LNCaP clone FGC (cell line): ENCODE data around the gene BBS5.
A peak's percentile ranks its signal among the peaks of the same experiment; 100 is the strongest.
"Not testable (repeated sequence)": the region's sequence is repeated elsewhere in the genome, so short reads cannot be mapped to it uniquely, and the experiment has no call there.

Source experiments
- DNase-seq: peaks from one replicate; pipeline ENCODE4 v3.0.0-alpha.2; 2011; ENCODE audit warnings: low read depth
- H3K4me3 ChIP-seq: 2 replicates; pipeline ENCODE4 v1.5.1; 2011; ENCODE audit warnings: mild to moderate bottlenecking, low read depth, low read length, control low read depth
- TF ChIP-seq, protein P1 (sequence below): IDR thresholded peaks from 2 replicates; pipeline ENCODE4 v1.5.1; 2012; ENCODE audit warnings: mild to moderate bottlenecking; ENCODE audit not compliant: control insufficient read depth, insufficient read depth; ENCODE audit errors: extremely low read depth

BBS5 gene

DNA sequence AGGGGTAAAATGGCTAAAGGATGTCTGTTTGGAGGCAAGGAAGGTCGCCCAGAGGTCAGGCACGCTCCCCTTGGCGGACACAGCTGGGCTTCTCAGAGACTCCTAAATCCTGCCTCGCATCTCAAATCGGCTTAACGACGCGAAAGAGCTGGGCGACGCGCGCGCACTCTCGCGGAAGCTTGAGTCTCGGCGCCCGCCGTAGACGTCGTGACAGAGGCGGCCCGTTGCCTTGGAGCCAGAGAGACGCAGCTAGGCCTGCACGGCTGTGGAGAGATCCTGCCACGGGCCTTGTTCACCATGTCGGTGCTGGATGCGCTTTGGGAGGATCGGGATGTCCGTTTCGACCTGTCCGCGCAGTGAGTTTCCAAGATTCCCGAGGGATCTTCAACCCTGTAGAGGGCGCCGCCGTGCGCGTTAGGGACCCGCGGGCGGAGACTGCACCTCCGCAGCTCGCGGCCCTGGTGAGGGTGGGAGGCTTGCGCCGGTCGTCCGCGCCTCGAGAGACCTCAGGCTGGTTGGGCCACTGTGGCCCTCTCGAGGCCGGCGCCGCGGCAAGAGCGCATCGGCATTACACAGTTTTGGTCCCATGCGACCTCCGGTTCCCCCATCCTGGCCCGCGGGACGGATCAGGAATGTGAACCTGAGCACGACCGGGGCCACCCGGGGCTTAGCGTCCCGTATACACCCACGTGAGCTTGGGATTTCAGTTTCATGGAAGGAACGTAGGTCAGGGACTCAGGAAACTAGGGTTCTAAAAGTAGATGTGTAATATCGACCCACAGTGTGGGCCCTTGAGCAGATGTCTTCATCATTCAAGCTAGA, at the start of gene BBS5:
TSS of gene BBS5 (plus strand) at position 238 of the 822 bp plus-strand sequence. CDS start at position 298, 60 bp downstream.
- H3K4me3 ChIP-seq, result peak within 1 kb of the TSS; percentile 67
- TF ChIP-seq, protein P1, sequence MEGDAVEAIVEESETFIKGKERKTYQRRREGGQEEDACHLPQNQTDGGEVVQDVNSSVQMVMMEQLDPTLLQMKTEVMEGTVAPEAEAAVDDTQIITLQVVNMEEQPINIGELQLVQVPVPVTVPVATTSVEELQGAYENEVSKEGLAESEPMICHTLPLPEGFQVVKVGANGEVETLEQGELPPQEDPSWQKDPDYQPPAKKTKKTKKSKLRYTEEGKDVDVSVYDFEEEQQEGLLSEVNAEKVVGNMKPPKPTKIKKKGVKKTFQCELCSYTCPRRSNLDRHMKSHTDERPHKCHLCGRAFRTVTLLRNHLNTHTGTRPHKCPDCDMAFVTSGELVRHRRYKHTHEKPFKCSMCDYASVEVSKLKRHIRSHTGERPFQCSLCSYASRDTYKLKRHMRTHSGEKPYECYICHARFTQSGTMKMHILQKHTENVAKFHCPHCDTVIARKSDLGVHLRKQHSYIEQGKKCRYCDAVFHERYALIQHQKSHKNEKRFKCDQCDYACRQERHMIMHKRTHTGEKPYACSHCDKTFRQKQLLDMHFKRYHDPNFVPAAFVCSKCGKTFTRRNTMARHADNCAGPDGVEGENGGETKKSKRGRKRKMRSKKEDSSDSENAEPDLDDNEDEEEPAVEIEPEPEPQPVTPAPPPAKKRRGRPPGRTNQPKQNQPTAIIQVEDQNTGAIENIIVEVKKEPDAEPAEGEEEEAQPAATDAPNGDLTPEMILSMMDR, result peak; percentile 31; the same call in 1 of the 2 replicates
- peak; percentile 62 for DNase-seq

DNA sequence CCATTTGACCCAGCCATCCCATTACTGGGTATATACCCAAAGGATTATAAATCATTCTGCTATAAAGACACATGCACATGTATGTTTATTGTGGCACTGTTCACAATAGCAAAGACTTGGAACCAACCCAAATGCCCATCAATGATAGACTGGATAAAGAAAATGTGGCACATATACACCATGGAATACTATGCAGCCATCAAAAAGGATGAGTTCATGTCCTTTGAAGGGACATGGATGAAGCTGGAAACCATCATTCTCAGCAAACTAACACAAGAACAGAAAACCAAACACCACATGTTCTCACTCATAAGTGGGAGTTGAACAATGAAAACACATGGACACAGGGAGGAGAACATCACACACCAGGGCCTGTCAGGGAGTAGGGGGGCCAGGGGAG, 47.5 kb upstream of the BBS5 start:
- H3K4me3 ChIP-seq, DNase-seq: not testable (repeated sequence)

DNA sequence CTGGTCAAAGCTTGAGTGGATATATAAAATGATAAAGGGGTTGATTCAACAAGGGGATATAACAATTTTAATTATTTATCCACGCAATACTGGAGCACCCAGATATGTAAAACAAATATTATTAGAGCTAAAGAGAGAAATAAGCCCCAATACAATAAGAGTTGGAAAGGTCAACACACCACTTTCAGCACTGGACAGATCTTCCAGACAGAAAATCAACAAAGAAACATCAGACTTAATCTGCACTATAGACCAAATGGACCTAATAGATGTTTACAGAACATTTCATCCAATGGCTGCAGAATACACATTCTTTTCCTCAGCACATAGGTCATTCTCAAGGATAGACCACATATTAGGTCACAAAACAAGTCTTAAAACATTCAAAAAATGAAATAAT, 45.1 kb upstream of the BBS5 start:
- DNase-seq, H3K4me3 ChIP-seq: not testable (repeated sequence)

DNA sequence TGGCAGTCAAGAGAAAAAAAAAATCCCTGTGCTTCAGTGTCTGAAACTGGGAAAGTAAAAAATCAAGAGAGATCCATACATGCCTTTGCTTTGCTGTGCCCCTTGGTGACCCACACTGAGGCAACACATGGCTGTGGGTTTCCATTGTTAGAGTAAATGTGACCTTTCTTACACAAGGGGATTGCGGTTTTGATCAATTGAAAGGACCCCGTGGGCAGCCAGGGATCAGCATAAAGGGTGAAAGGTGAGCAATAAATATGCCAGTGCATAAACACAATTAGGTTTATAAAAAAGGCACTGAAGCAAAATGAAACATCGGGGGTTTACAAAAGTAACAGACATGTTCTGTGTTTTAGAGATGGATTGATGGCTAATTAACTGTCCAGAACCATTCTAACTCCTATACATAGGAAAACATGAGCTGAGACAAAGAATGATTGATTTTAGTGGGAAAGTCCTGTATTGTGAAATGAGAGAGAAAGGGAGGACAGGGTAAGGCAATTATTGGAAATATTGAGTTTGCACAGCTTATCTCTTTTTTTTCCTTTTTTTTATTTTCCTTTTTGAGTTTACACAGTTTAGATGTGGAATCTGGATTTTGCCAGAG, 40.7 kb upstream of the BBS5 start:
- H3K4me3 ChIP-seq, result no peak overlapping the region
- TF ChIP-seq, protein P1, result no peak

GRCh38 chr2:169439900-169440299, 39.4 kb upstream of the BBS5 start:
- TF ChIP-seq, protein P1, result no peak
- DNase-seq, result no peak
- H3K4me3 ChIP-seq, result no peak overlapping the region

More for the DNA sequence above, 40.7 kb upstream of the BBS5 start:
- DNase-seq, result no peak

GRCh38 chr2:169446452-169446851, 32.8 kb upstream of the BBS5 start:
- no peak overlapping the region for H3K4me3 ChIP-seq
- TF ChIP-seq, protein P1, result no peak
- no peak for DNase-seq

- no peak for DNase-seq
- no peak overlapping the region for H3K4me3 ChIP-seq
- TF ChIP-seq, protein P1, result no peak
These were observed 31.0 kb upstream of the BBS5 start for GRCh38 chr2:169448316-169448715.

DNA sequence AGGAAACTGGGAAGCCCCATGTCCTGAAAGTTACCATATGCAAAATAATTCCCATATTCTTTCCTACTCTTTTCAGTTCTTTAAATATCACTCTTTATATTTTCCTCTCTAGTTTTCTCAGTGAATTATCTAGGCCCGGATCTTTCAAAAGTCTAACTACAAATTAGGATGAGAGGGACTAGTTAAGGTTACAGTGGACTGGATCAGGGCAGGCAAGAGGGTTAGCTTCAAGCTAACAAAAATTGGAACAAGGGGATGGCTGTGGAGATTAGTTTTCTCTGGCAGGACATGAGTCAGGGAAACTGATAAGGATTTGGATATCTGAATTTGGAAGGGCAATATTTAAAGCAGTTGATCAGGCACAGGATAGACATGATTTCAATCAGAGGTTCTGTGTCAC, 30.4 kb upstream of the BBS5 start:
- TF ChIP-seq, protein P1, result no peak
- H3K4me3 ChIP-seq, result no peak overlapping the region
- no peak for DNase-seq
